NCI-H526 treated with DMSO at 0.1 percent for 48 hours (cell line): ENCODE data around the gene PDE6D.

Experiments
- DNase-seq: peaks from one replicate; lab custom pipeline; 2025; lab: John Stamatoyannopoulos, UW

Gene PDE6D

DNA sequence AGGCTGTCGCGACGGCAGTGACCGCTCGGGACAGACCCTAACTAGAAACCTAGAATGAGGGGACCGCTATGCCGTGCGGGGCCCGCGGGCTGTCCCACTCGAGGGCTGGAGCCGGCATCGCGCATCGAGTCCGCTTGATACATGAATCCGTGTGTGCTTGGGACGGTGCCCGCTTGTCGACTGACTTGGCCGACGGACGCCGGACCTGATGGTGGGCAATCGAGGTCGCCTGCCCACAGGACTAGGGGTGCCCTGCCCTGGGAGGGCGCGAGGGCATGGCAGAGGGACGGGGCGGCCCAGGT lies 73.5 kb downstream of the PDE6D start:
- no peak for DNase-seq

DNA sequence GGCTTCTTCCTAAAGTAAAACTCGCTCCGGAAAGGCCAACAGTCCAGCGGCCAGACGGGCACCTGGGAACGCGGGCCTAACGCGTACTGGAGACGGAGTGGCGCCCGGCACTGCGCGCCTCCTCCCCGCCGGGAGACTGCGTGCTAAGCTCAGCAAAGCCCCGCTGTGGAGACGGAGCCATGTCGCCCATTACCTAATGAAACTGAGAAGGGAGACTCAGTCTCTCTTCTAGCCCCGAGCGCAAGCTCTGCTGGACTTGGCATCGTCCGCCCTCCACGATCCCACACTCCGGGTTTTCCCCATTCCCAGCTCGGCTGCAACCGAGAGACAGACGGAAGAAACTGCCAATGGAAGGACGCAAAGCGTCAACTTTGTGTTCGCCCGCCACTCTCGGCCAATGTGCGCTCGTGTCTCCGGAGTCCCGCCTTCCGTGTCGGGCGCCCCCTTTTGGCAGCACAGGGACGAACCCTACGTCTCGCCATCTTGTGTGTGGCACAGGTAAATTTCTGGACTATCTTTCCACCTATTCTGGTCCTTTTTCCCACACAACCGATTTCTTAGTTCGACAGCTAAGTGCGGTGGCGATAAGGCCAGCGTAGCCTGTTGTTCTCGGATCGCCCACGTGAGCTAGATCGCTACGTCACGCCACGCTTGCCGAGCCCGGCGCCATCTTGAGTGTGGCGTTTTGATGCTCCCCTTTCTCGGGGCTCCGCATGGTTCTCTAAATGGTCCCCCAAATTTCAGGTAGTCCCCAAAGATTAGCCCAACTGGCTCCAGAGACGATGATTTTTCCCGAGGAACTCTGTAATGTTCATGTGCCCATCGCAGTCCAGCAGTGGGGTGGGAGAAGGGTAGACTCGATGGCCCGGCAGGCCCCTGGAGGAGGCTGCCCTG lies 74.1 kb downstream of the PDE6D start:
- peak; percentile 97 for DNase-seq

DNA sequence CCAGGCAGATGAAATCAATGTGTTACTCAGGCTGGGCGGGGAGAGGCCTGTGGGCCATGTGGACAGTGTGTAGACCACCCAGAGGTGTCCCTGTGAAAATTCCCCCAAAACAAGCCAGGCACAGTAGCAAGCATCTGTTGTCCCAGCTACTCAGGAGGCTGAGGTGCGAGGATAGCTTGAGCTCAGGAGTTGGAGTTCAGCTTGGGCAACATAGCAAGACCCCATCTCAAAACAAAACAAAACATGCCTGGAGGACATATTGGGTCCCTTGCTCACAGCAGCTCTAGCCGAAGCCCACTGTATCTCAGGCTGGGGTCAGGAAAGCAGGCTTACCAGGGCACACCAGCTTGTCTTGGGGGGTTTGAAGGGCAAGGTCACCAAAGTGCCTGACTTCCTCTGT lies 77.1 kb downstream of the PDE6D start:
- DNase-seq = no peak

DNA sequence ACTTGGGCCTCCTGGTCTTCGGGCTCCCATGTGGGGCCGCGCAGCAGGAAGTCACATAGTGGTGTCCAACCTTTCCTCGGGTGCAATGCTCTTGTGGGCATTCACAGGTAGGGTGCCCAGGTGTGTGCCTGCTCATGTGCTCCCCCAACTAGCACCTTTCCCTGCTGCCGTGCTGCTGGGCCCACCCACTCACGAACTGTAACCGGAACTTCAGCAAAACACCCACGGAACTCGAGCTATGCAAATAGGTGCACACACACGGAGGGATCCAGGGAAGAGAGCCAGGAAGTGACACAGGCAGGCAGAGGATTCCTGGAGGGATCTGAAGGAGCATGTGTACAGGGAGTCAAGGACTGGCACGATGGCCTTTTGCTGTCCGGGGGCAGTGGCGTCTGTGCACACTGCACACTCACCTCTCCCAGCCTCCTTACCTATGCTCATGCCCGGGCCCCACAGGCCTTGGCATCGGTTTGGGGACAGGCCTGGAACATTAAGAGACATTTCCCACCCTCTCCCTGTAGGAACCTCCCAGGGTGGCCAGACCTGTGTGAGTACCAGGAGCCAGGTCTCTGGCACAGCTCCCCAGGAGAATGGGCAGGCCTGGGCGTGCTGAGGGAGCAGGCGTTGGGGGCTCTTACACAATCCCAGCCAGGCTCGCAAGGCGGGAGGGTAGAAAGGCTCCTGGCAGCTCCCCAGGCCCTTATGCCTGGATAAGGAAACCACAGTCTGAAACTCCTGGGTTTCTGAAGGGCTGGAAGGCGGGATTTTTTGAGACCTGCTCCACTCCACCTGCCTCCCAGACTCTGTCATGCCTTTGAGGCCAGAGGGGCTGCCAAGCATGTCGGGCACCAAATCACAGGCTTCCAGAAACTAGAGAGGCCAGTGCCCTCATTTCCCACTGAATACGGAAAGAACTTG lies 79.4 kb downstream of the PDE6D start:
- peak; percentile 19 for DNase-seq

DNA sequence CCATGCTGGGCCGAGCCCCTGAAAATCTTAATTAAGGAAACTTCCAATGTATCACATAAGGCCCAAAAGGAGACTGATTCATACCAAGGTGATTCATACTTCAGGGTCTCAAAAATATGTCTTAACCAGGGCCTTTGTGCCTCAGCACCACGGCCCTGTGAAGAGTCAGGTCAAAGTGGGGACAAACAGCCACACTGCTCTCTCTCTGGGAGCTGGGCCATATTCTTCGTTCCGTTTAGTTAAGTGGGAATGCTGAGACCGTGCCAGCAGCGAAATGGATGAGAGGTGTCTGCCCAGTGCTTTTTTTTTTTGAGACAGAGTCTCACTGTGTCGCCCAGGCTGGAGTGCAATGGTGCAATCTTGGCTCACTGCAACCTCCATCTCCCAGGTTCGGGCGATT lies 82.1 kb downstream of the PDE6D start:
- DNase-seq = no peak

DNA sequence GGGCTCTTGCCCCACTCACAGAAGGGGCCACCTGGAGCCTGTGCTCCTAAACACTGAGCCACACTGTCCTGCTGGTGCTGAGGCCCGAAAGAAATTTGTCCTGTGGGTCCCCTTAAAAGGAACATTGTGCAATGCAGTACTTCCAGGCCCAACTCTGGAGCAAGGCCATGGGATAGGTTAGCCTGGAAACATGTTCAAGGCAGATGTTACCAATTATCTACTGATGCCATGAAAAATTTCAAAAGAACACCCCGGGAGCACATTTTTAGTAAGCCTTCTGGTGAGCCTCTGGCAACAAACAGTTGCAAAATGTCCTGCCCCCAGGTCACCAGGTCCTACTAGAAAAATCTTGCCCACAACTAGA lies 85.1 kb downstream of the PDE6D start:
- DNase-seq = no peak

DNA sequence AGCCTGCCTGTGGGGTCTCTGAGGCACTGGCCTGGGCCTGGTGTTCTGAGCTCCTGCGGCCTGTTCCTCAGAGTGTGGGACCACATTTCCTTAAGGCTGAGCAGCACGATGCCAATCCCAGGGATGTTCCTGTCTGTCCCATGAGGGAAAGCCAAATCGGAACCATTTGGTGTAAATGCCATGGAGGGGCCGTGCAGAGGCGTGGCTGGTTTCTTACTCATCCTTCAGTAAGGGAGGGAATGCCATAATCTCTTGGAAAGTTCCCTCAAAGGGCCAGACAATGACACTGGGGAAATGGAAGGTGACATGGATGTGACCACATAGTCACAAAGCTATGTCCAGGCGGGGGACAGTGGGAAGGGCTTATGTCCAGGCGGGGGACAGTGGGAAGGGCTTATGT lies 87.1 kb downstream of the PDE6D start:
- DNase-seq = no peak

DNA sequence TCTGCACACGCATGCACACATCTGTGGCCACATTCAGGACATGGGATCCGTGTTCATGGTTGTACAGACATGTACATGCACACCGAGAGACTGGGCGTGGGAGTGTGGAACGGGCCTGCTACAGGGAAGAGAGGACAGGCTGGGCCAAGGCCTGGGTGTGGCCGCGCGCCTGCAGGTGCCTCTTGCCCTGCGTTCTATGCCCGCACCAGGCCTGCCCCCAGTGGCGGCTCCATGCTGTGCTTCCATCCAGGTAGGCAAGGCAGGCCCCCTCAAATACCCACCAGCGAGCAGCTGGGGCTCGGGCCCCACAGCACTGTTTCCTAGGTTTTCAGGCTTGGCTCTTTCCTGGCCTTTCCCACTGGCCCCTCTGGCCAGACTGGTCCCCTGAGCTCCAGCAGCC lies 88.2 kb downstream of the PDE6D start:
- DNase-seq = no peak

DNA sequence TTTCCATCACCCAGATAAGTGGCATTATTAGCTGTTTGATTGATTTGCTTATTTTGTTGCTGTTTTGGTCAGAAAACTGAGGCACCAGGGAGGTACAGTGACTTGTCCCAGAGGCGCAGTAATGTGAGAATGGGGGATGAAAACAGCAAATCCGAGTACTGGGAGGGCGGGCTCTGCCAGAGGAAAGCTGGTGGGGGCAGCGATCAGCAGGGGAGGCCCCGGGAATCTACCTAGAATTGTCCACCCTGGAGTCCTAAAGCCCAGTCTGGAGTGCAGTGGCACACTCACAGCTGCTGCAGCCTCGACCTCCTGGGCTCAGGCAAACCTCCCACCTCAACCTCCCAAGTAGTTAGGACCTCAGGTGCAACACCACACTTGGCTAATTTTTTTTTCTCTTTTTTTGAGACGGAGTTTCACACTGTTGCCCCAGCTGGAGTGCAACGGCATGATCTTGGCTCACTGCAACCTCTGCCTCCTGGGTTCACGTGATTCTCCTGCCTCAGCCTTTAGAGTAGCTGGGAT lies 89.8 kb downstream of the PDE6D start:
- DNase-seq = no peak

DNA sequence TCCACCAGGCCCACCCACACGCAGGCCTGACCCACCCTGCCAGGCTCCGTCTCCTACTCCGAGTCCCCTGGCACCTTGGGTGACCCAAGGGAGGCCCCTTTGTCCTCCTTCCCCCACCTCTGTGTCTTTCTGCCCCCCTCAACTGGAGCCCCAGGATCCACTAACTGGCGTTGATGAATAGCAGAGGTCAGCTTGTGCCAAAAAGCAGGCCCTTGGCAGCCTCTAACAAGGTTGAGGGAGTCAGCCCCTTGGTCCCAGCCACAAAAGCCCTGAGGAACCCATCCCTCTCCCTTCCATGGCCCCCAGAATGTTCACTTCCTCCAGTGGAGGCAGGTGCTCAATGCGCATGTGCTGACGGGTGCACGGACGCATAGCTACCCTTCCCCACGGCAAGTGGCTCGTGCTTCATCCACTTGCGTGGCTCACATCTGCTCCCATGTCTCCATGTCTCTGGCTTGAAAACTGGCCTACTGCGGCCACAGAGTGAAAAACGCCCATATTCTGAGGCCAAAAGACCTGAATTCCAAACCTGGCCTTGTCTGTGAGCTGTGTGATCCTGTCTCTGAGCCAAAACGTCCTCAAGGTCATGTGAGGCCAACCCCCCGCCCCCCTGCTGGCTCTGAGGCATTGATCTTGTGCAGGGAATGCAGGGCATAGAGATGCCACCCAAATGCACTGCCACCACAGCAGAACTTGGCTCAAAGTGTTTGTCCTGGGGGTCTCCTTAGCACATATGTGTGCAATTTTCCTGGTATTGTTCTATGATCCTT lies 91.8 kb downstream of the PDE6D start:
- no peak for DNase-seq

DNA sequence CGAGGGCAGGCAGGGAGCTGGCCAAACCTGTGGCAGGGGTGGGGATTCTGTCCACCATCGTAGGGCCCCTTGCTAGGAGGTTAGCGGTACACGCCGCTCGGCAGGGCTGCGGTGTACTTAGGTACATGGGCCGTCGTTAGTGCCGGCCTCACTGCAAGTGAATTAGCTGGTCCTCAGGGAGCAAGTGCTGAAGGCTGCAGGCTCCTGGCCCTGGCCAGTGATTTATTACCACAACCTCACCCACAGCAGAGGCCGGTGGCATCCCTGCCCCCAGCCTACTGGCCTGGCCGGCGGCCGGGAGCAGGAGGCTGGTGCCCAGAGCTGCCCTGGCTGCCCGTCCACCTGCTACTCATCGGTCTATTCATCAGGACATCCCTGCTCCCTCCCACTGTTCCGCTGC lies 92.4 kb downstream of the PDE6D start:
- DNase-seq = no peak

DNA sequence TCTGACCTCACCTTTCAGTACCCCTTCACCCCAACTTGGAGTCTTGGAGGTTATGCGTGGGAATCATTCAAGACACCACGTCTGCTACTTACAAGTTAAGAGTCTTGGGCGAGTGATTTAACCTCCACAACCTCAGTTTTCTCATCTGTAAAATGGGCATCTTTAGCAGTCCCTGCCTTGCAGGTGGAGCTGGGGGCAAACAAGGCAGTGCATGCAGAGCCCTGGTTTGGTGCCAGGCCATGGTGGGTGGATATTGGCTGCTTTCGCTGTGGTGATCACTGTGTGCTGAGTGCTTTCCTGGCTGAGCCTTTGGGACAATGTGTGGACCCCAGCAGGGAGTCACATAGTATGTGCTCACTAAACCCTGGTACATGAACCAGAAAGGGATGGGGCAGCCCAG lies 93.1 kb downstream of the PDE6D start:
- DNase-seq = no peak

DNA sequence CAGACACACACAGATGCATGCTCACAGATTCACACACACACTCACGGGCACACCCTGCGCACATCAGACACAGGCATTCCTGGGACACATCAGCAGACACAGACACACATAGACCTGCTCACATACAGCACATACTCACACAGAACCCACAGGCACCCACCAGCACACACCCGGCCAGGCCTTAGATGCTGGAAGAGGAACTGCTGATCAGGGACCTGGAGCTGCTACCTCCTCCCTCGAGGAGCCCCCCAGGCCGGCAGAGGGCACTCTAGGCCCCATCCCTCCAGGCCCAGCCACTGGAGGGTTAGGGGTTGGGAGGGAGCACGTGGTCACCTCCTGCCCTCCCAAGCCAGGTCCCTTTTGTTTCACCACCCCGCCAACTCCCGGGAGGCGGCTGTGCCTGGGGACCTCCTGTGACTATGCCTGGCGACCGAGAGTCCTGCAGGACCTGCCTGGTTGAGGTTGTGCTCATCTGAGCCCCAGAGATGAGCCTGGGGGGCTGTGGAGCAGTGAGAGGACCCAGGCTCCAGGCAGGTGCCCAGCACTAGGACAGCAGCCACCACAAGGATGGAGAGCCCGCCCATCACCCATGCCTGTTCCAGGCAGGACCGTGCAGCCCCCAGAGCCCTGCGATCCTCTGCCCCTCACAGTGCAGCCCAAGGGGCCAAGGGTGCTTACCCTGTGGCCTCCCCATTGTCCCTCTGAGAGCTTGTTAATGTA lies 93.8 kb downstream of the PDE6D start:
- DNase-seq = peak; percentile 56

DNA sequence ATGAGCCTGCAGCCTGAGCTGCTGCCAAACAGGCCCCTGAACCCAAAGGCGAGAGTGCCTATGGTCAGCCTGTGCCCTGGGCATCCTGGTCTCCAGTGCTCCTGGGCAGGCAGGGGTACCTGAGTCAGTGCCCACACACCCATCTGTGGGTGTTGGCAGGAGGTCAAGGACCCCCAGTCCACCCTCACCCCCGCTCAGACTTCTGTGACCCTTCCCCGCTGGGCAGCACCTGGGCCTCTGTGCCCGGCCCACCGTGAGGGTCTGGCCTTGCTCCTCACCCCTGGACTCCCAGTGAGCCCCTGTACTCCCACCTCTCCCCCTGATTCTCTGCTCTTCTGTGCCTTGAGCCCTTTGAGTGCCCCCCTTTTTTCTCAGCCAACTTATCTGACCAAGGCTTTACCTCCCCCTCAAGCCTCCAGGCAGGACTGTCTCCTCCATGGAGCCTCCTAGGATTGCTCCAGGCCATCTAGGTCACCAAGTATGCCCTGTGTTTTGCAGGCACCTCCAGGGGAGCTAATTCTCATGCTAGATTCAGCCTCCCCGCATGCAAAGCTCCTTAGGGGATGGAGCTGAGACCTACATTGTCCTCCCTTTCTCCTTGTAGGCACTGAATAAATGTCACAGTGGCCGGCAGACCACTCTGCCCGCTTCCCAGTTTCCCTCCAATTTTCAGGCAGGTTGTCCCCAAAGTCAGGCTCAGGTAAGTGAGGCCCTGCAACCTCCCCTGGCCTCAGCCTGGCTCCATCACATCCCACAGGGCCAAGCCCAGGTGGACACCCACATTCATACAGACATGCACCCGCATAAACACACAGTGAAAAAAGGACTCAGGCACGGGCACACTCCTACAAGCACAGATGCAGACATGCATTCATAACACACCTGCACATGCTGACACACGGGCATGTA lies 94.6 kb downstream of the PDE6D start:
- no peak for DNase-seq

DNA sequence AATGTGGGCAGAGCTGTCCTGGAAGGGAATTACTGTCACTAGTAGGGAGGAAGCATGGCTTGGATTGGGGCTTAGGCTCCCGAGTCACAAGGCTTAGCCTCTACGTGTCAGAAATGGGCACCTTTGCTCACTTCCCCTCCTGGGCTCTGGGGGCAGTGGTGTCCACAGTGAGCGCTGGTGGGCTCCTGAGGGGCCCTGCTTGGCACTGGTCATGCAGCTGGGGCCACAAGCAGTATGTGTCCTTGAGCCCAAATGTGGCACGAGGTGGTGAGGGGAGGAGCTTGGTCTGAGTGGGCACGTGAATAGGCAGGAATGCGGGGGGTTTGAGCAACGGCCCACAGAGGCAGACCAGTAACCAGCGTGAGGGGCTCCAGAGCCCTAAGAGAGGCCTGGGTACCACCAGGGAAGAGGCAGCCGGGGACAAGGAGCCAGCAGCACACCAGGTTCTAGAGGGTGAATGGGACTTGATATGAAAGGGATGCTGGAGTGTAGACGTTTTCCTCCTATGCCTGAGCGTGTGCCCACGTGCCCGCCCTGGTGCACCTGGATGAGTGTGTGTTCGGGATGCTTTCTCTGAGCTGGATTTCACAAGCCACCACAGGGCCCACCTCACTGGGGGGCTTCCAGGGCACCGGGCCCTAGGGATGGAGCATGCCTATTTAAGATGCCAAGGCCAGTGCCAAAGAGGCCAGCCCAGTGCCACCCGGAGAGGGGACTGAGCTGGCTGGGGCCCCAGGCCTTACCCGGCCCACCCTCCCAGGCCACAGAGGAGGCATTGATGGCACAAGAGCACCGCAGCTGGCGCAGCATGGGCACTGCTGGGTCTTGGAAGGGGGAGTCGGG lies 95.5 kb downstream of the PDE6D start:
- DNase-seq = no peak

DNA sequence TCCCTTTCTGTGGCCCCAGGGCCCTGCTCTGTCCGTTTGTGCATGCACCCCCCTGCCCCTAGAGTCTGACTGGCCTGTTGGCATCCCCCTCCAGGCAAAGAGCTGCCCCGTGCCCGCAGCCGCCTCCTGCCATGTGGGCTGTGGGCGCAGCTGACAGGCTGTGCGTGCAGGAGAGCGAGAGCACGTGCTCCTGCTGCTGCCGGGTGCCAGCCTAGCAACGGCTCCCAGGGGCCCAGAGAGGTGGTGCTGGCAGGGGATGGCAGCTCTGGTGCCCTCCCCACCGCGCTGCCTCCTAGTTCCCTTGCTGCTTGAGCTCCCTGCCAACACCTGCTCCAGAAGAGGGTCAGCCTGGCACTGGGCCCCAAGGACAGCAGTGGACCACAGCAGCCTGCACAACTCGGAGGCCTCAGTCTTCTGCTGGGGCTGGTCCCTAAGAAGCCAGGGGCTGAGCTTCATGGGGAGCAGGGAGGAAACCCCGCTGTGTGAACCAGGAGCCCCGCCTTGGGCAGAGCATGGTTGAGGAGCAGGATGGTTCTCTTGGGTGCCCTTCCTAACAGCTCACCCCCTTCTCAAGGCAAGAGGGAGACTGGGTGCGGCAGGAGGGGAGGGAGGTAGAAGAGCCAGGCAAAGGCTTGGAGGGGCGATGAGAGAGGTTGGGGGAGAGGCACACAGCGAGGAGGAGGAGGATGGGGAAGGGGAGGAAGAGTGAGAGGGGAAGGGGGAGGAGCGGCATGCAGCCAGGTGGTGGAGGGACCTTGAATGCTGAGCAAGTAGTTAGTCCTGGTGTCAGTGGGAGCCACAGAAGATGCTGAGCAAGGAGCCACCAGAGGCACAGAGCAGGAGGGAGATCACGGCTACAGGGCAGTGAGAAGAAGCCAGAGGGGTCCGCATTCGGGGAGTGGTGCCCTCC lies 96.5 kb downstream of the PDE6D start:
- peak; percentile 39 for DNase-seq

DNA sequence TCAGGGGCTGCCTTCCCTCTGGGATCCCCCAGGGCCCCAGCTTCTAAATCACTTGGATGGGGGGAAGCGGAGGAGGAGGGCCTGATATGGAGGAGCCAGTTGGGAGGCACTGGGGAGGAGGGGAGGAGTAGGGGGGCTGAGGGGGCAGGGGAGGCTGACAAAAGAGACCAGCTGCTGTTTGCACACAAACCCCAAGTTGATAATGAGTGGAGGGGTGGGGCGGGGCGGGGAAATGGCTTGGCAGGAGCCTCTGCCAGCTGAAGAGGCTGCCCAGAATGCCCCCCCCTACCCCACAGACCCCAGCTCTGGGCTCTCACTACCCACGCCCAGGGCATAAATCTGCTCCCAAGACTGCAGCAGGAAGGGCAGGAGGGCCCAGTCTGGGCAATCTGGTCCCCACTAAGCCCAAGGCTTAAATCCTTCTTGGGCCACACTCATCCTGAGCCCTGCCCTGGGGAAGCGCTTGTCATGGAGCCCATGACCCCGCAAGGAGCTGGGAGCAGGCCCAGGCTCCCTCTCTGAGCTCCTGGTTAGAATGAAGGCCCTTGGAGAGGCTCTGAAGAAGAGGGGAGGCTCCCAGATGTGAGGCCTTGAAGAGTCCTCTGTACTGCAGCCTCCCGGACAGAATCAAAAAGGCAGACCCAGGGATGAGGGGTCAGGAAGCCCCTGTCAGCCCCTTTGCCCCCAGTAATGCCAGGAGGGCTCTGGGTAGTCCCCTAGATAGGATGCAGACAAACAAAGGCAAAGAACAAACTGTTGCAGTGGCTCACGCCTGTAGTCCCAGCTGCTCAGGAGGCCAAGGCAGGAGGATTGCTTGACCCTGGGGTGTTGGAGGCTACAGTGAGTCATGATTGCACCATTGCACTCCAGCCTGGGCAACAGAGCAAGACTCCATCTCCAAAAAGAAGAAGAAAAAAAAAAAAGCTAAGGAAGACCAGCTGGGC lies 97.5 kb downstream of the PDE6D start:
- no peak for DNase-seq
